ENCODE data around the gene PIK3R4. TPM values are rescaled to one million over a fixed set of nuclear protein-coding genes. Genes with fewer than 3 reads are reported as not detected.

Gene PIK3R4
- total and polyA plus RNA-seq, 9 donors, result 17.3 to 35.2 (median 27.9) TPM

DNA sequence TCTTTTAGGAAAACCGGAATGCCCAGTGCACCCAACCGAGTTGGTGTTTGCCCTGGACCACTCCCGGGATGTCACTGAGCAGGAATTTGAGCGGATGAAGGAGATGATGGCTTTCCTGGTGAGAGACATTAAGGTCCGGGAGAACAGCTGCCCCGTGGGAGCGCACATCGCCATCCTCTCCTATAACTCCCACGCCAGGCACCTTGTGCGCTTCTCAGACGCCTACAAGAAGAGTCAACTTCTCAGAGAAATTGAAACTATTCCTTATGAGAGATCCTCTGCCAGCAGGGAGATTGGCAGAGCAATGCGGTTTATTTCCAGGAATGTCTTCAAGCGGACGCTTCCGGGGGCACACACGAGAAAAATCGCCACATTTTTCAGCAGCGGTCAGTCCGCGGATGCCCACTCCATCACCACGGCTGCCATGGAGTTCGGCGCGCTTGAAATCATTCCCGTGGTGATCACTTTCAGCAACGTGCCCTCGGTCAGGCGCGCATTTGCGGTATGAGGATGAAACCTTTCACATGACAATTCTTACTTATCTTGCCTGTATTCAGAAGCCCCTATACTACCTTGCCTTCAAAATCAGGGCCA lies 97.5 kb downstream of the PIK3R4 start:
- Histone ChIP-seq H3K27me3 (ENCODE audit: control insufficient read depth, insufficient read depth, low read length) (no peaks in the 10 kb centered on the region), H3K4me1 (ENCODE audit: control insufficient read depth, insufficient read depth, low read length) (no peaks in the 10 kb centered on the region), H3K36me3 (ENCODE audit: control insufficient read depth, insufficient read depth, low read length) (peaks cover 7% of the 10 kb centered on the region), H3K9me3 (replicated peaks; ENCODE audit: control insufficient read depth, low read depth, low read length) (no peaks in the 10 kb centered on the region), H3K4me3 (ENCODE audit: low read length) (no peak overlapping the region), H3K27ac (ENCODE audit: low read length) (no peak overlapping the region)
- DNase-seq, result no peak
- WGBS (ENCODE audit: insufficient coverage), result 82% methylated on average over 20 of the region's 30 CpGs

DNA sequence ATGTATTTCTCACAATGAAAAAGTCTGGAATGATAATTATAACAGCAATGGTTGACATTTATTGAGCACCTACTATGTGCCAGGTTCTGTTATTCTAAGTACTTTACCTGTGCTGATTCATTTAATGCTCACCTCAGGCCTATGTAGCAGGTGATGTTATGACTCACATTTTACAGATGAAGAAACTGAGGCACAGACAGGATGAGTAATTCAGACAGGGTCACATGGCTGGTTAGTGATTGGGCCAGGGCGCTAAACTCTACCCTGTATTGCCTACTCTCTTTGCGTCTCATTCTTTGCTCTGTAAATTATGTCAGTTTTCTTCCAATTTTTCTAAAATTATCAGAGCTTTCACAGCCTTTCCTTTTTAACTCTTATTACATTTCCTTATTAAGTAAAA lies 98.3 kb downstream of the PIK3R4 start:
- Histone ChIP-seq H3K9me3 (replicated peaks; ENCODE audit: control insufficient read depth, low read depth, low read length) (no peaks in the 10 kb centered on the region), H3K36me3 (ENCODE audit: control insufficient read depth, insufficient read depth, low read length) (peaks cover 7% of the 10 kb centered on the region), H3K27ac (ENCODE audit: low read length) (no peak overlapping the region), H3K4me1 (ENCODE audit: control insufficient read depth, insufficient read depth, low read length) (no peaks in the 10 kb centered on the region), H3K4me3 (ENCODE audit: low read length) (no peak overlapping the region), H3K27me3 (ENCODE audit: control insufficient read depth, insufficient read depth, low read length) (no peaks in the 10 kb centered on the region)
- no peak for DNase-seq
- no CpG with 5 or more reads among the region's 2 CpGs for WGBS (ENCODE audit: insufficient coverage)

GRCh38 chr3:130645261-130645660 lies 101.4 kb downstream of the PIK3R4 start:
- DNase-seq, result no peak
- no peaks in the 10 kb centered on the region for H3K4me1 ChIP-seq (ENCODE audit: control insufficient read depth, insufficient read depth, low read length)

DNA sequence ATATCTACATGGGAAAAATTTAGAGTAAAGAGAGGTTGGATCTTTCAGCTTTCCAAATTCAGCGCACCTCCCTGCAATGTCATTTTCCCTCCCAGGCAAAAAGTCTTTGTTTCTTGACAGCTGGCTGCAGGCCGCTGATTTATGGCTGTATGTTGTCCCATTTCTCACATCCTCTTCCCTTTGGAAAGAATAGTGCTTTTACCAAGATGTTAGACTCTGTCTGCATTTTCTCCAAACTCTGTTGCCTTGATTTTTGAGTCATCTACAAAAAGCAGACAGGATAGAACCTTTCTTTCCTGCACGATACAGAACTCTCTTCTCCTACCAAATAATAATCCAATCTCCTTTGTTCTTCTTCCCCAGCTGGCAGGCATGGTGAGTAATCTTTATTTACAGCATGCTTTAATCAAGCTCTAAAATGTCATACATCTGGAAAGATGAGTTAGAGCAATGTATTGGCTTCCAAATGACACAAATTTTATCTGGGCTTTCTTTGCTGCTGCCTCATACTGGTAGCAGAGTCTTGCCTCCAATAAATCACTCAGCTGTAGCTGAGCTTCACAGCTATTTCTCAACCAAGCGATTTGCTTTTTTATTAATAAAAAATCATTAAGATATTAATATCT lies 101.9 kb downstream of the PIK3R4 start:
- H3K27me3 ChIP-seq (ENCODE audit: control insufficient read depth, insufficient read depth, low read length), result no peaks in the 10 kb centered on the region
- peak; percentile 37 for DNase-seq
- H3K4me3 ChIP-seq (ENCODE audit: low read length), result no peak overlapping the region
- H3K9me3 ChIP-seq (replicated peaks; ENCODE audit: control insufficient read depth, low read depth, low read length), result no peaks in the 10 kb centered on the region
- no CpG with 5 or more reads among the region's 4 CpGs for WGBS (ENCODE audit: insufficient coverage)
- H3K36me3 ChIP-seq (ENCODE audit: control insufficient read depth, insufficient read depth, low read length), result peaks cover 5% of the 10 kb centered on the region
- H3K27ac ChIP-seq (ENCODE audit: low read length), result no peak overlapping the region
- no peaks in the 10 kb centered on the region for H3K4me1 ChIP-seq (ENCODE audit: control insufficient read depth, insufficient read depth, low read length)

More at GRCh38 chr3:130645261-130645660, 101.4 kb downstream of the PIK3R4 start:
- WGBS (ENCODE audit: insufficient coverage), result no CpG with 5 or more reads among the region's 1 CpG
- H3K4me3 ChIP-seq (ENCODE audit: low read length), result no peak overlapping the region
- no peaks in the 10 kb centered on the region for H3K27me3 ChIP-seq (ENCODE audit: control insufficient read depth, insufficient read depth, low read length)
- no peak overlapping the region for H3K27ac ChIP-seq (ENCODE audit: low read length)
- H3K36me3 ChIP-seq (ENCODE audit: control insufficient read depth, insufficient read depth, low read length), result peaks cover 5% of the 10 kb centered on the region
- H3K9me3 ChIP-seq (replicated peaks; ENCODE audit: control insufficient read depth, low read depth, low read length), result no peaks in the 10 kb centered on the region

GRCh38 chr3:130640027-130640426 lies 106.6 kb downstream of the PIK3R4 start:
- Histone ChIP-seq H3K27me3 (ENCODE audit: control insufficient read depth, insufficient read depth, low read length) (no peaks in the 10 kb centered on the region), H3K4me3 (ENCODE audit: low read length) (no peak overlapping the region), H3K27ac (ENCODE audit: low read length) (peak overlapping the region; percentile 22), H3K36me3 (ENCODE audit: control insufficient read depth, insufficient read depth, low read length) (no peaks in the 10 kb centered on the region), H3K9me3 (replicated peaks; ENCODE audit: control insufficient read depth, low read depth, low read length) (no peaks in the 10 kb centered on the region), H3K4me1 (ENCODE audit: control insufficient read depth, insufficient read depth, low read length) (no peaks in the 10 kb centered on the region)
- WGBS (ENCODE audit: insufficient coverage), result 19% methylated on average over 2 of the region's 2 CpGs
- peak; percentile 77 for DNase-seq

- H3K27ac ChIP-seq (ENCODE audit: low read length), result no peak overlapping the region
- H3K9me3 ChIP-seq (replicated peaks; ENCODE audit: control insufficient read depth, low read depth, low read length), result no peaks in the 10 kb centered on the region
- no peak for DNase-seq
- no CpG with 5 or more reads among the region's 1 CpG for WGBS (ENCODE audit: insufficient coverage)
- no peak overlapping the region for H3K4me3 ChIP-seq (ENCODE audit: low read length)
- no peaks in the 10 kb centered on the region for H3K4me1 ChIP-seq (ENCODE audit: control insufficient read depth, insufficient read depth, low read length)
- H3K27me3 ChIP-seq (ENCODE audit: control insufficient read depth, insufficient read depth, low read length), result no peaks in the 10 kb centered on the region
- no peaks in the 10 kb centered on the region for H3K36me3 ChIP-seq (ENCODE audit: control insufficient read depth, insufficient read depth, low read length)
Measured at GRCh38 chr3:130636480-130637234, 110.0 kb downstream of the PIK3R4 start.

GRCh38 chr3:130635978-130636377 lies 110.7 kb downstream of the PIK3R4 start:
- no peaks in the 10 kb centered on the region for H3K4me1 ChIP-seq (ENCODE audit: control insufficient read depth, insufficient read depth, low read length)
- no peak overlapping the region for H3K4me3 ChIP-seq (ENCODE audit: low read length)
- H3K27ac ChIP-seq (ENCODE audit: low read length), result no peak overlapping the region
- H3K27me3 ChIP-seq (ENCODE audit: control insufficient read depth, insufficient read depth, low read length), result no peaks in the 10 kb centered on the region
- DNase-seq, result peak; percentile 31
- no peaks in the 10 kb centered on the region for H3K9me3 ChIP-seq (replicated peaks; ENCODE audit: control insufficient read depth, low read depth, low read length)
- H3K36me3 ChIP-seq (ENCODE audit: control insufficient read depth, insufficient read depth, low read length), result no peaks in the 10 kb centered on the region

GRCh38 chr3:130635285-130635684 lies 111.3 kb downstream of the PIK3R4 start:
- no peak for DNase-seq
- no peak overlapping the region for H3K4me3 ChIP-seq (ENCODE audit: low read length)
- H3K9me3 ChIP-seq (replicated peaks; ENCODE audit: control insufficient read depth, low read depth, low read length), result no peaks in the 10 kb centered on the region
- H3K4me1 ChIP-seq (ENCODE audit: control insufficient read depth, insufficient read depth, low read length), result no peaks in the 10 kb centered on the region
- no peaks in the 10 kb centered on the region for H3K36me3 ChIP-seq (ENCODE audit: control insufficient read depth, insufficient read depth, low read length)
- no peaks in the 10 kb centered on the region for H3K27me3 ChIP-seq (ENCODE audit: control insufficient read depth, insufficient read depth, low read length)
- H3K27ac ChIP-seq (ENCODE audit: low read length), result no peak overlapping the region
- no CpG with 5 or more reads among the region's 2 CpGs for WGBS (ENCODE audit: insufficient coverage)

All from muscle of leg (tissue), 11 donors.